ENCODE results near the gene NUDCD3.

DNA sequence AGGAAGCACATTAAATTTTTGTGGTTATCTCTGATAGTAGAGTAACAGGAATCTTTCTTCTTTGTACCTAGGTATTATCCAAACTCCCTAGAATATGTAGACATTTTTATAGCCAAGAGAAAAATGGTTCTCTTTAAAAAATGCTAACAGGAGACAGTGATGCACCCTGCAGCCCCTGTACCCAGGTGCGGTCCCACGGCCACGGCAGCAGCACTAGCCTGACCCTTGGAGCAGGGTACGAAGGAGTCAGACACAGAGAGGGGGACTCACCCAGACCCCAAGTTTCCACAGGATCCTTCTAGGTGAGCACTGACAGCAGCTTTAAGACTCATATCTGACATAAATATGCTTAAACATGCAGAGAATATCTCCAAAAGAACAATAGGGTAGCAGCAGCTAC lies 60.4 kb downstream of the NUDCD3 start:
- TF ChIP-seq L3MBTL2 (conservative IDR thresholded peaks at IDR 0.05): no peak
- no peak for TF ChIP-seq BHLHE40 (IDR thresholded peaks at IDR 0.05; ENCODE audit: borderline replicate concordance)
- TF ChIP-seq ARNT (IDR thresholded peaks at IDR 0.05): no peak

Measured in HEK293T (cell line).